HAP-1 (cell line): ENCODE measurements around the gene RIN3.

Source experiments
- DNase-seq, 2 experiments: peaks; one replicate each; pipeline ENCODE4 v3.0.0-alpha.2; 2016 to 2020; ENCODE audit warnings: low spot score in 2 of 2
- H3K27me3 ChIP-seq: fragments of 250-450 bp; sonication (Bioruptor Pico); 2 replicates; pipeline ENCODE4 v1.5.1; 2020; ENCODE audit warnings: low read depth, mild to moderate bottlenecking, moderate library complexity
- H3K36me3 ChIP-seq: fragments of 250-450 bp; sonication (Bioruptor Pico); replicated peaks from 2 replicates; pipeline ENCODE4 v1.5.1; 2020; ENCODE audit warnings: mild to moderate bottlenecking
- H3K4me1 ChIP-seq: fragments of 250-450 bp; sonication (Bioruptor Pico); 2 replicates; pipeline ENCODE4 v1.5.1; 2020; ENCODE audit warnings: mild to moderate bottlenecking
- H3K4me3 ChIP-seq: fragments of 250-450 bp; sonication (Bioruptor Pico); 2 replicates; pipeline ENCODE4 v1.5.1; 2020; ENCODE audit warnings: mild to moderate bottlenecking, moderate library complexity
- H3K9me3 ChIP-seq: fragments of 250-450 bp; sonication (Bioruptor Pico); 2 replicates; pipeline ENCODE4 v1.5.1; 2020; ENCODE audit warnings: mild to moderate bottlenecking, moderate library complexity
- in situ Hi-C: fragments of 300-500 bp; cut with MboI; formaldehyde crosslinking; loops from 3 replicates; pipeline ENCODE4 v1.14.3; 2020; ENCODE audit warnings: low sequenced_read_pairs, inconsistent platforms, mixed read lengths

Gene RIN3

DNA sequence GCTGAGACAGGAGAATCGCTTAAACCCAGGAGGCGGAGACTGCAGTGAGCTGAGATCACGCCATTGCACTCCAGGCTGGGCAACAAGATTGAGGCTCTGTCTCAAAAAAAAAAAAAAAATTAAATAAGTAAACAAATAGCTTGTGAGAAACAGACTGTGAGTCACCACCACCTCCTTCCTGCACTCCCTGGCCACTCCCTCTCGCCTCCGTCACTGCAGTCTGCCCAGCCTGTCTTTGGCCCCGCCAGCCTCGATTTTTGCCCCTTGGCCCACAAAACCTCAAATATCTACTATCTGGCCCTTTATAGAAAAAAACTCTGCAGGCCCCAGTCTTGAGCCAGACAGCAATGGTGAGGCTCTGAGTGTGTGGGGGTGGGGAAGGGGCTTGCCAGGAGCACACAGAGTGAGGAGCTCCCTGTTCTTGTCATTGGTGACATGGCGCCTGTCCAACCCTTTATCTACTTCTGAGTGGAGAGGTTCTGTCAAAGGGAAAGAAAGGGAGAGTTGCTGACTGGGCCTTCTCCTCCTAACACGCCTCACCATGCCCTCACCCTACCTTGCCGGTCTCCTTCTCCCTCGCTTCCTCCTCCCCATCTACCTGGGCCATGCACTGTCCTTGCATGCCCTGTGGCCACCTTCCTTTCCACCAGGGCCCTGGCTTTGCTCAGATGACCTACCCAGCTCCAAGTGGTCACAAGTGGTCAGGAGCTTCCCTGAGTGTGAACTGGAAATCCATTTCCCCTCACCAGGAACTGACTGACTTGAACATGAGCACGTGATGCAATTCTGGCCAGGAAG is 212.8 kb downstream of the RIN3 start:
- in situ Hi-C loops = no loop called here
- no peaks in the 10 kb centered on the region for H3K9me3 ChIP-seq
- H3K36me3 ChIP-seq = no peaks in the 10 kb centered on the region
- no peaks in the 10 kb centered on the region for H3K4me1 ChIP-seq
- no peaks in the 10 kb centered on the region for H3K27me3 ChIP-seq
- no peak for DNase-seq
- H3K4me3 ChIP-seq = no peak overlapping the region

DNA sequence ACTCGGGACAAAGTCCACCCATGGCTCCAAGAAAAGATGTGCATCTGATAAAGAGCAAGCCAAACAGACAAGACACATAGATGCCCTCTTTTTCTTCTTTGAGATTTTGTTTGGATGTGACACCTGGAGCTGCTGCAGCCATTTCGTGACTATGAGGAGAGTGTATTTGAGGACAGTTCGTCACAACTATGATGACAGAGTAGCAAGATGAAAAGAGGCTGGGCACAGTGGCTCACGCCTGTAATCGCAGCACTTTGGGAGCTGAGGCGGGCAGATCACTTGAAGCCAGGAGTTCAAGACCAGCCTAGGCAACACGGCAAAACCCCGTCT is 213.3 kb downstream of the RIN3 start:
- Histone ChIP-seq H3K9me3 (no peaks in the 10 kb centered on the region), H3K4me1 (no peaks in the 10 kb centered on the region), H3K36me3 (no peaks in the 10 kb centered on the region), H3K27me3 (no peaks in the 10 kb centered on the region), H3K4me3 (no peak overlapping the region)
- in situ Hi-C loops = no loop called here
- DNase-seq = no peak

- in situ Hi-C loops = no loop called here
- DNase-seq = no peak
- Histone ChIP-seq H3K36me3 (no peaks in the 10 kb centered on the region), H3K9me3 (no peaks in the 10 kb centered on the region), H3K4me1 (no peaks in the 10 kb centered on the region), H3K27me3 (no peaks in the 10 kb centered on the region), H3K4me3 (no peak overlapping the region)
Measured at GRCh38 chr14:92728759-92729364, 215.3 kb downstream of the RIN3 start.

DNA sequence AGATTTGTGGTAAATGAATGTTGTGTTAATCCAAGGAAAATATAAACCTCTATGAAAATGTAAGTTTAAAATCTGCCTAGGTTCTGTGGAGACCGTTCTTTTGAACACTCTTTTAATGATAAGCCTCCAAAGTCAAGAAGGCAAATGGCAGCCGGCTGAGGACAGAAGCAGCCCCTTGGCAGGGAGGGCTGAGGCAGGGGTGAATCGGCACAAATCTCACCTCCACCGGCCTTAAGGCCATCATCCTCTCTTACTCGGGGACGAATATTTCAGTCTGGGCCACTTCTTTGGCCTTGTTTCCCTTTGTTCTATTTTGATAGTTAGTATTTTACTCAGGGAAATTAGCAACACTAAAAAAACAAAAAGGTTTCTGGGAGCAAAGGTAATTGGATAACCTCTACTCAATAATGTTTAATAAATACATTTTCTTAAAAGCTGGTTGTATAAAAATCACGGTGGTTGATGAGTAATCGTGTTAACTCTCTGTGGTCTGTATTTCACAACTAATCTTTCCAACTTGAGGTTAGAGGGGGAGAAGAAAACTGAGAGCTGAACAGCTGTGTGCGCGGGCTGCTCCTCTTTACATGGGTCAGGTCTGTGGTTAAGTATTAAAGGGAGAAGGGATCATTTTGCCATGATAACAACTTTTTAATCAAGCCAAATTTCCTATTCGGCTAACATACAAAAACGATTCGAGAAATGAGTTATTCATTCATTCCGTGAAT is 216.2 kb downstream of the RIN3 start:
- Histone ChIP-seq H3K36me3 (no peaks in the 10 kb centered on the region), H3K4me3 (no peak overlapping the region), H3K4me1 (no peaks in the 10 kb centered on the region), H3K9me3 (no peaks in the 10 kb centered on the region), H3K27me3 (no peaks in the 10 kb centered on the region)
- no peak for DNase-seq
- in situ Hi-C loops = no loop called here

DNA sequence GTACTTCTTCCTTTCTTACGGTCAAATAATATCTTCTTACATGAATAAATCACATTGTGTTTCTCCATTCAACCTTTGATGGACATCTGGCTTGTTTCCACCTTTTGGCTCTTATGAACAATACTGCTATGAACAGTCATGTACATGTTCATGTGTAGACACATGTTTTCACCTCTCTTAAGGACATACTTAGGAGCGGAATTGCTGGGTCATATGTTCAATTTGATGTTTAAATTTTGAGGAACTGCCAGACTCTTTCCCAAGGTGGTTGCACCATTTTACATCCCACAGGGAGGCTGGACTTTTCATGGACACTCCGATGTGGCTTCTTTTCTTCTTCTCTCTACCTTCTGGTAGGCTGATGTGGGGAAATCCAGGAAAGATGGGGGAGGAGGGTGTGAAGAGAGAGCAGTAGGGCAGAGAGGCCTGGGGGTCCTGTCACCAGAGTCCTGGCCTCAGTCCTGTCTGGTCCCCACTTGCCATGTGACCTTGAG is 218.1 kb downstream of the RIN3 start:
- H3K36me3 ChIP-seq = no peaks in the 10 kb centered on the region
- in situ Hi-C loops = no loop called here
- H3K9me3 ChIP-seq = no peaks in the 10 kb centered on the region
- no peaks in the 10 kb centered on the region for H3K4me1 ChIP-seq
- no peak overlapping the region for H3K4me3 ChIP-seq
- DNase-seq = no peak
- no peaks in the 10 kb centered on the region for H3K27me3 ChIP-seq

GRCh38 chr14:92733007-92733406 is 219.4 kb downstream of the RIN3 start:
- DNase-seq = no peak
- H3K9me3 ChIP-seq = no peaks in the 10 kb centered on the region
- in situ Hi-C loops = no loop called here
- H3K36me3 ChIP-seq = no peaks in the 10 kb centered on the region
- no peaks in the 10 kb centered on the region for H3K4me1 ChIP-seq
- H3K4me3 ChIP-seq = no peak overlapping the region
- H3K27me3 ChIP-seq = no peaks in the 10 kb centered on the region

GRCh38 chr14:92734618-92735017 is 221.0 kb downstream of the RIN3 start:
- Histone ChIP-seq H3K4me3 (no peak overlapping the region), H3K9me3 (no peaks in the 10 kb centered on the region), H3K36me3 (no peaks in the 10 kb centered on the region), H3K4me1 (no peaks in the 10 kb centered on the region), H3K27me3 (no peaks in the 10 kb centered on the region)
- in situ Hi-C loops = no loop called here
- no peak for DNase-seq

DNA sequence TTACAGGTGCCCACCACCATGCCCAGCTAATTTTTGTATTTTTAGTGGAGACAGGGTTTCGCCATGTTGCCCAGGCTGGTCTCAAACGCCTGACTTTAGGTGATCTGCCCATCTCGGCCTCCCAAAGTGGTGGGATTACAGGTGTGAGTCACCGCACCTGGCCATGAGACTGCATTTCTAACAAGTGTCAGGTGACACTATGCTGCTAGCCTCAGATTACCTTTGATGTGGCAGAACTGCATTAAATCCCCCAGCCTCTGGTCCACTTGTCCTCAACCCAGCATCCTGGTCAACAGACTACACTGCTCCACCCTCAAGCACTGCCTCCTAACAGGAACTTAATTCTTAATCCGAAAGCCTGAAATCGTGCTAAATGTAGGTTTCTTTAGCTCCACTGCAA is 221.8 kb downstream of the RIN3 start:
- in situ Hi-C loops = no loop called here
- no peaks in the 10 kb centered on the region for H3K36me3 ChIP-seq
- H3K27me3 ChIP-seq = no peaks in the 10 kb centered on the region
- no peak for DNase-seq
- no peaks in the 10 kb centered on the region for H3K9me3 ChIP-seq
- H3K4me3 ChIP-seq = no peak overlapping the region
- no peaks in the 10 kb centered on the region for H3K4me1 ChIP-seq

- no peaks in the 10 kb centered on the region for H3K36me3 ChIP-seq
- in situ Hi-C loops = no loop called here
- DNase-seq = no peak
- no peaks in the 10 kb centered on the region for H3K27me3 ChIP-seq
- H3K4me3 ChIP-seq = no peak overlapping the region
- H3K4me1 ChIP-seq = no peaks in the 10 kb centered on the region
- no peaks in the 10 kb centered on the region for H3K9me3 ChIP-seq
Measured at GRCh38 chr14:92737206-92737605, 223.6 kb downstream of the RIN3 start.

DNA sequence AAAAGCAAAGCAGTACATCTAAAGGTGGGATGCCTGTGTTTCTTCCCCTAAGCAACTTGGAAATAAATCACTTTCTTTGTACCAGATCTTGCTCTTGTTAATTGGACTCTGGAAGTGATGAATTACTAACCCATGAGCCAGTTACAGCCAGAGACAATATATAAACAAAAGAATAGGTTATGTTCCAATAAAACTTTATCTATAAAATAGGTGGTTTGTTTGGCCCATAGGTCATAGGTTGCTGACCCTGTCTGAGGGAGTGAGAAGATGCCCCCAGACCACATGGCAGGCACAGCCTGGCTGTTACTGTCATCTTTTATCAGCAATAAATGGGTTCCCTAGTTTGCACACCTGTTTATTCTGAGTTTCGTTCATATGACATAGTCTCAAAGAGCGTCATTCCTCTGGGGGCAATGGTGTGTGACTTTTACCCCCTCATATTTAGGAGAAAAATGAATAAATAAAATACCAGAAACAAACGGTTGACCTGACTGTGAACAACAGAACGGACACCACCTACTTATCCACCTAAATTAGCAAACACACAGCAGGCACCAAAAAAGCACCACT is 224.1 kb downstream of the RIN3 start:
- Histone ChIP-seq H3K9me3 (no peaks in the 10 kb centered on the region), H3K4me3 (no peak overlapping the region), H3K4me1 (no peaks in the 10 kb centered on the region), H3K27me3 (no peaks in the 10 kb centered on the region), H3K36me3 (no peaks in the 10 kb centered on the region)
- DNase-seq = no peak
- in situ Hi-C loops = no loop called here
